Keratinocyte (primary cell): ENCODE data around the gene PRRT1B. TPM values are rescaled to one million over a fixed set of nuclear protein-coding genes. Genes with fewer than 3 reads are reported as not detected.

ENCODE experiments used
- DNase-seq: peaks from one replicate; pipeline ENCODE4 v3.0.0-alpha.2; 2011; ENCODE audit warnings: low read depth, missing footprints, low spot score
- FAIRE-seq: peaks from 2 replicates; lab custom pipeline; 2011; peaks lifted over from hg19 to GRCh38; lab: Jason Lieb, UNC
- H2AFZ ChIP-seq: 2 replicates; pipeline ENCODE4 v1.6.0; 2012; ENCODE audit warnings: low read length, control low read depth, inconsistent platforms; ENCODE audit not compliant: control insufficient read depth
- H3K27ac ChIP-seq: 2 replicates; pipeline ENCODE4 v1.5.1; 2011; ENCODE audit warnings: low read length; ENCODE audit not compliant: control insufficient read depth, insufficient read depth
- H3K27me3 ChIP-seq: 3 replicates; pipeline ENCODE4 v1.6.0; 2011; ENCODE audit warnings: low read length; ENCODE audit not compliant: control insufficient read depth, insufficient read depth; ENCODE audit errors: extremely low read depth
- H3K36me3 ChIP-seq, 2 experiments: 2 replicates in 1 of 2; 3 replicates in 1 of 2; pipeline ENCODE4 v1.5.1; 2011; ENCODE audit warnings: low read length in 2 of 2, mild to moderate bottlenecking in 1 of 2; ENCODE audit not compliant: control insufficient read depth in 2 of 2, insufficient read depth in 2 of 2; ENCODE audit errors: extremely low read depth in 1 of 2
- H3K4me1 ChIP-seq: 3 replicates; pipeline ENCODE4 v1.5.1; 2011; ENCODE audit warnings: low read length; ENCODE audit not compliant: control insufficient read depth, insufficient read depth; ENCODE audit errors: extremely low read depth
- H3K4me2 ChIP-seq: 3 replicates; pipeline ENCODE4 v1.6.0; 2011; ENCODE audit warnings: low read depth, low read length; ENCODE audit not compliant: control insufficient read depth, insufficient read depth; ENCODE audit errors: extremely low read depth
- H3K4me3 ChIP-seq, 3 experiments: fragments of 200-600 bp in 1 of 3; sonication (generic) in 1 of 3; 2 replicates in 2 of 3; 3 replicates in 1 of 3; pipeline ENCODE4 v1.5.1; 2011 to 2016; ENCODE audit warnings: low read length in 3 of 3, mild to moderate bottlenecking in 3 of 3, control low read depth in 2 of 3, inconsistent platforms in 1 of 3, low read depth in 1 of 3, mixed read lengths in 1 of 3, mixed run types in 1 of 3, moderate library complexity in 1 of 3; ENCODE audit not compliant: control insufficient read depth in 2 of 3, insufficient read depth in 2 of 3; ENCODE audit errors: extremely low read depth in 1 of 3
- H3K79me2 ChIP-seq: 2 replicates; pipeline ENCODE4 v1.6.0; 2012; ENCODE audit warnings: low read length; ENCODE audit not compliant: control insufficient read depth, insufficient read depth
- H3K9ac ChIP-seq: 3 replicates; pipeline ENCODE4 v1.6.0; 2011; ENCODE audit warnings: low read length; ENCODE audit not compliant: control insufficient read depth, insufficient read depth; ENCODE audit errors: extremely low read depth
- H3K9me1 ChIP-seq: 3 replicates; pipeline ENCODE4 v1.6.0; 2011; ENCODE audit warnings: low read length; ENCODE audit not compliant: control insufficient read depth, insufficient read depth; ENCODE audit errors: extremely low read depth
- H3K9me3 ChIP-seq: 2 replicates; pipeline ENCODE4 v1.5.1; 2012; ENCODE audit warnings: low read depth, low read length; ENCODE audit not compliant: control insufficient read depth
- H4K20me1 ChIP-seq: 3 replicates; pipeline ENCODE4 v1.6.0; 2011; ENCODE audit warnings: low read length; ENCODE audit not compliant: control insufficient read depth, insufficient read depth; ENCODE audit errors: extremely low read depth
- CTCF ChIP-seq, 3 experiments: IDR thresholded peaks in 1 of 3; conservative IDR thresholded peaks in 1 of 3; optimal IDR thresholded peaks in 1 of 3; 2 replicates in 2 of 3; 3 replicates in 1 of 3; pipeline versions ENCODE3 to v1.5.1; 2011; ENCODE audit warnings: low read length in 3 of 3, mild to moderate bottlenecking in 3 of 3, moderate library complexity in 2 of 3, control low read depth in 1 of 3, inconsistent platforms in 1 of 3; ENCODE audit not compliant: insufficient read depth in 2 of 3; ENCODE audit errors: extremely low read depth in 1 of 3
- EZH2 ChIP-seq: IDR thresholded peaks from one replicate; pipeline ENCODE4 v1.6.1; 2012; ENCODE audit warnings: inconsistent platforms, mild to moderate bottlenecking, low read length, moderate library complexity
- dilution Hi-C: fragments of 300-500 bp; cut with MboI; formaldehyde crosslinking; loops from one replicate; pipeline ENCODE4 v1.7.0; 2020; ENCODE audit warnings: low sequenced_read_pairs; ENCODE audit not compliant: extremely low pct_ligation_motif_present
- polyA plus RNA-seq, 5 experiments: library from polyadenylated mRNA; depleted of rRNA in 3 of 5; stranded (reverse) in 3 of 5; stranded (forward) in 1 of 5; unstranded in 1 of 5; fragments of >200 nt; gene quantifications; 1 replicate in 1 of 5; 2 replicates in 3 of 5; 3 replicates in 1 of 5; pipeline versions ENCODE4 v1.2.1 to v1.2.3, GENCODE V29; 2011 to 2012; ENCODE audit warnings: missing spikeins in 2 of 5, low read depth in 1 of 5, low replicate concordance in 1 of 5

Gene PRRT1B
- polyA plus RNA-seq, 1 donor (not counting 4 experiments of a cell fraction or from before 2014, with no cell fraction given), result not detected

- Histone ChIP-seq H3K4me1 (no peaks in the 10 kb centered on the region), H3K27ac (no peak overlapping the region), H3K9me1 (no peaks in the 10 kb centered on the region), H3K27me3 (no peaks in the 10 kb centered on the region), H2AFZ (no peak overlapping the region), H3K4me3 (no peak overlapping the region), H3K79me2 (no peaks in the 10 kb centered on the region), H4K20me1 (no peaks in the 10 kb centered on the region), H3K4me2 (no peak overlapping the region), H3K9ac (no peak overlapping the region), H3K36me3 (peaks cover 9 to 28% of the 10 kb centered on the region in 2 experiments), H3K9me3 (no peaks in the 10 kb centered on the region)
- TF ChIP-seq EZH2 (no peak), CTCF (optimal IDR thresholded peaks at IDR 0.05 in 1 of 3, IDR thresholded peaks at IDR 0.05 in 1 of 3, conservative IDR thresholded peaks at IDR 0.05 in 1 of 3; ENCODE audit: extremely low read depth in 1 of 3, insufficient read depth in 2 of 3, low read length in 3 of 3) (no peak)
- FAIRE-seq (no peak), DNase-seq (no peak)
- dilution Hi-C loops, result no loop called here
These were observed 37.4 kb downstream of the PRRT1B start for GRCh38 chr9:131582466-131583336.

GRCh38 chr9:131583337-131583645 lies 38.0 kb downstream of the PRRT1B start:
- dilution Hi-C loops, result no loop called here
- H3K9ac ChIP-seq, result no peak overlapping the region
- no peaks in the 10 kb centered on the region for H3K79me2 ChIP-seq

More at GRCh38 chr9:131583337-131583645, 38.0 kb downstream of the PRRT1B start:
- no peak for FAIRE-seq
- Histone ChIP-seq H3K27me3 (no peaks in the 10 kb centered on the region), H3K36me3 (peaks cover 9 to 28% of the 10 kb centered on the region in 2 experiments), H3K4me3 (no peak overlapping the region), H3K4me2 (no peak overlapping the region), H3K9me1 (no peaks in the 10 kb centered on the region), H3K4me1 (no peaks in the 10 kb centered on the region), H2AFZ (no peak overlapping the region), H3K9me3 (no peaks in the 10 kb centered on the region), H3K27ac (no peak overlapping the region), H4K20me1 (no peaks in the 10 kb centered on the region)
- TF ChIP-seq EZH2 (no peak), CTCF (optimal IDR thresholded peaks at IDR 0.05 in 1 of 3, IDR thresholded peaks at IDR 0.05 in 1 of 3, conservative IDR thresholded peaks at IDR 0.05 in 1 of 3; ENCODE audit: extremely low read depth in 1 of 3, insufficient read depth in 2 of 3, low read length in 3 of 3) (no peak)
- DNase-seq, result no peak
